GM12891 (cell line): ENCODE measurements around the gene FAM124A.

Experiments used
- POLR2A ChIP-seq: IDR thresholded peaks from 2 replicates; pipeline ENCODE4 v1.6.1; 2011; ENCODE audit warnings: low read depth, low read length, control low read depth
- POLR2AphosphoS5 ChIP-seq: IDR thresholded peaks from 2 replicates; pipeline ENCODE4 v1.6.1; 2011; ENCODE audit warnings: low read depth, low read length, control low read depth
- TAF1 ChIP-seq: IDR thresholded peaks from 2 replicates; pipeline ENCODE4 v1.6.1; 2011; ENCODE audit warnings: low read depth, low read length, control low read depth

GRCh38 chr13:51246025-51246417 lies 23.8 kb downstream of the FAM124A start:
- no peak for TF ChIP-seq POLR2A
- no peak for TF ChIP-seq POLR2AphosphoS5
- no peak for TF ChIP-seq TAF1
